T1000 (cell line): Measurements from ENCODE around the gene BNC1.

ENCODE experiments used
- DNase-seq: peaks from one replicate; lab custom pipeline; 2025; ENCODE audit warnings: mixed read lengths; lab: John Stamatoyannopoulos, UW

BNC1 gene, protein sequence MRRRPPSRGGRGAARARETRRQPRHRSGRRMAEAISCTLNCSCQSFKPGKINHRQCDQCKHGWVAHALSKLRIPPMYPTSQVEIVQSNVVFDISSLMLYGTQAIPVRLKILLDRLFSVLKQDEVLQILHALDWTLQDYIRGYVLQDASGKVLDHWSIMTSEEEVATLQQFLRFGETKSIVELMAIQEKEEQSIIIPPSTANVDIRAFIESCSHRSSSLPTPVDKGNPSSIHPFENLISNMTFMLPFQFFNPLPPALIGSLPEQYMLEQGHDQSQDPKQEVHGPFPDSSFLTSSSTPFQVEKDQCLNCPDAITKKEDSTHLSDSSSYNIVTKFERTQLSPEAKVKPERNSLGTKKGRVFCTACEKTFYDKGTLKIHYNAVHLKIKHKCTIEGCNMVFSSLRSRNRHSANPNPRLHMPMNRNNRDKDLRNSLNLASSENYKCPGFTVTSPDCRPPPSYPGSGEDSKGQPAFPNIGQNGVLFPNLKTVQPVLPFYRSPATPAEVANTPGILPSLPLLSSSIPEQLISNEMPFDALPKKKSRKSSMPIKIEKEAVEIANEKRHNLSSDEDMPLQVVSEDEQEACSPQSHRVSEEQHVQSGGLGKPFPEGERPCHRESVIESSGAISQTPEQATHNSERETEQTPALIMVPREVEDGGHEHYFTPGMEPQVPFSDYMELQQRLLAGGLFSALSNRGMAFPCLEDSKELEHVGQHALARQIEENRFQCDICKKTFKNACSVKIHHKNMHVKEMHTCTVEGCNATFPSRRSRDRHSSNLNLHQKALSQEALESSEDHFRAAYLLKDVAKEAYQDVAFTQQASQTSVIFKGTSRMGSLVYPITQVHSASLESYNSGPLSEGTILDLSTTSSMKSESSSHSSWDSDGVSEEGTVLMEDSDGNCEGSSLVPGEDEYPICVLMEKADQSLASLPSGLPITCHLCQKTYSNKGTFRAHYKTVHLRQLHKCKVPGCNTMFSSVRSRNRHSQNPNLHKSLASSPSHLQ

DNA sequence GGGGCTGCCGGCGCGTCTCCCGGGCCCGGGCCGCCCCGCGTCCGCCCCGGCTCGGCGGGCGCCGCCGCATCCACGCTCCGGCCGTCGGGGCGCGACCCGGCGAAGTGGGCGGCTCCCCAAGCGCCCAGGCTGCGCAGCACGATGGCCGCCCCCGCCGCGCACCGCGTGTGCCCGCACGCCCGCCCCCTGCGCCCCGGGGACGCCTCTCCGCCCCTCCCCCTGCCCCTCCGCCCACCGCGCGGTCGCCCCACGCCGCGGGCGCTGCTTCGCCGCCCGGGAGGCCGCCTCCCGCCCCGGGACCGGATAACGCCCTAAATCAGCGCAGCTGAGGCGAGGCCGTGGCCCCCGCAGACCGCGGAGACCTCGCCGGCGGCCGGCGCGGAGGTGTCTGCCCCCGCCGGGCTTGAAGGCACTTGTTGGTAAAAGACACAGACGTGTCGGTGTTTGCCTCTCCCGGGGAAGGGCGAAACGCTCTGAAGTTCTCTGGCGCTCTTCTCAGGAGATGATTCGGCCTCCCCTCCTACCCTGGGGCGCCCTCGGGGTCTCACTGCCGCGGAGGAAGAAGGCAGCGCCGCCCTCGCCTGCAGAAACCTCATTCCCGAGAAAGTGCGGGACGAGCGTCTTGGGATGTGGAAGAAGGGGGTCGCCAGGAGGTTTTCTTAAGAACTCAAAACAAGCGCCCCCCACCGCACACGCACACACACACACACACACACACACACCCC lies at the start of gene BNC1:
BNC1 (minus strand) TSS at position 106 of the 725 bp plus-strand sequence; CDS start at position 70, 36 bp downstream.
- no peak for DNase-seq

DNA sequence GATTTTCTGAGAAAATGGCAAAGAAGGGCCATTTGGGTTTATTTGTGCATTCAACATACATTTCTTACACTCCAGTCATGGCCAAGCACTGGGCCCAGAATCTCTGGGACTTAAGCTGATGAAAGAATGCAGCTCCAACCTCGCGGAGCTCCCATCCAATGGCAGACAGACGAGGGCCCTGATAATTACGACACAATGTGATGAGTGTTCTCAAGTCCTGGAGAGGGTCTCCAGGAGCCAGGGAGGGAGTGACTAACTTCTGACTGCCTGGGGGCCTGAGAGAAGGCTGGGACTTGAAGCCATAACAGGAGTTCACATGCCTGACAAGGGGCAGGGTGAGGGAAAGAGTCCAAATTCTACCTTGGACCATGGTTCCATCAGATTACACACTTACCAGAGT lies 42.6 kb upstream of the BNC1 start:
- DNase-seq = no peak

DNA sequence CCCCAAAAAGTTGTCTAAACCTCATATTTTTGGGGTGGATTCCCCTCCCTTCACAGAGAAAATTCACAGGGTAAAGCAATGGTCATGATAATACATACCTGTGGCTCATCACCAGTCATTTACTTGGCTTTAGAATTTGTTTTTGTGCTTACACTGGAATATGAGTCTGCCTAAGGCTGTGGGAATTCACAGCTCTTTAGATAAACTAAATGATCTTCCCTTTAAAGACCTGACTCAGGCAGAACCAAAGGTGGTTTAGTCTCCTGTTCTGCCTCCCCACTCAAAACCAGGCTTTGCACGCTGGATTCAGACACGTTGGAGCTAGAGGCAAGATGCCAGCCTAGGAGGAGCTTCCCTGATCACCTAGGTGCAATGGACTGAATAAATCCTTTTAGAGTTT lies 40.3 kb upstream of the BNC1 start:
- no peak for DNase-seq

DNA sequence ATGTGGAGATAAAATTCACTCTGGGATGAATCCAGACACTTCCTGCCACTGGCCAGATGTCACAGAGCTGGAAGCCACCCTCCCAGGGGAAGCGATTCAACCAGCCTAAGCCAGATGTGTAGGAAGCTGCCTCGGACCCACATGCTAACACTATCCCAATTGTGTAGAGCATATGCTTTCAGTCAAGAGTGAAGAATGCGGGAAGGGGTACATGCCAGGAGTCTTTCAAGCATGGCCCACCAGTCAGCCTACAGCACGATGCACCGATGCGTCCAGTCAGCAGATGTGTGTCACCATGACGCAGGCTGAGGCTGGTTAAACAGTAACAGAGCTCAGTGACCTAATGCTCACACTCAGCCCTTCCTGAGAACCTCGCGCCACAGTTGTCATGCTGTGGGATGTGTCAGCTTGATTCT lies 38.8 kb upstream of the BNC1 start:
- DNase-seq = no peak

DNA sequence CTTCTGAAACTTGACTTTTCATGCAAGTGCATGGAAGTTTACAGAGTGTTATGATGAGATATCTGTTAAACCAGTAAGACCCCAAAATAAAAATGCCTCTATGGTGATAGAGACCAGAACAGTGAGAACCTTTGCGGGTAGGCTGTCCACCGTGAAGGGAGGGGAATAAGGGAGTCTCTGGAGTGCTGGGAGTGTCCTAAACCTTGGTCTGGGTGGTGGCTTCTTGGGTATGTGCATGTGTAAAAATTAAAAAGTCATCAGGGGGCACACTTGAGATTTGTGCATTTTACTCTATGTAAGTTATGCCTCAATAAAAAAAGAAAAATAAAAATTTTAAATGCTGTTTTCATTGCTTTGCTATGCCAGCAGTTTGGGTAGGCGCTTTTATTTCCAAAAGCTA lies 38.2 kb upstream of the BNC1 start:
- no peak for DNase-seq

DNA sequence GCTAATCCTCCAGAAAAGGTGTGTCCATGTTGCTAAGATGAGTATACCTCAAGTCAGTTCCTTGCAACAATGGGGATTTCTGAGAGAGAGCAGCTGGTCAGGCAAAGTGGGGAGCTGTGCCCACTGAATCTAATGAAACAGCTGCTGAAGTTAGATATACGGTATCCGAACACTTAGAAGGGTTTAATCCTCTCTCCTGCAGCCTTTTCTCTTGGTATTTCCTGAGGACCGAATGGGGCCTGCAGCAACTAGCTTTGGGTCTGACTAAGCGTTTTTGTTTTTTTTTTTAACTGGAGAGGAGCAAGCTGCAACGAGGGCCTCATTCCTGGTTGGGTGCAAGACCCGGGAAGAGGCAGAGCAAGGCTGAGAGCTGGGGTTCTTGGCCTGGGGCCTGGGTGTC lies 37.6 kb upstream of the BNC1 start:
- DNase-seq = no peak

DNA sequence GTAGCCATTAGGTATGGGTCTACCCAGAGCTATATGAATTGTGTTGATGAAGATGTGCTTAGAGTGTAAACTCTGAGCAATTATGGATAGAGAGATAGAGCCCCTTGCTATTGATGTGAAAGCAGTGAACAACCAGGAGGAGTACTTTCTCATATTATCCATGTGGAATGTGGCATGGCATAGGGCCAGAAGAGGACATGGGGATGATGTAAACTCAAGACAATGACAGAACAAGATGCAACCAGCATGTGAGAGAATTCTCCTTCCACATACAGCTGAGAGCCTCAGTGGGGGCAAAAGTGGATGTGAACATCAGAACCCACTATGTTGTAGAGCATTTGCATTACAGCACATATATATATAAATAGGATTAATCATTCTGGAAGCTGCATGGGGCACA lies 36.4 kb upstream of the BNC1 start:
- DNase-seq = no peak

DNA sequence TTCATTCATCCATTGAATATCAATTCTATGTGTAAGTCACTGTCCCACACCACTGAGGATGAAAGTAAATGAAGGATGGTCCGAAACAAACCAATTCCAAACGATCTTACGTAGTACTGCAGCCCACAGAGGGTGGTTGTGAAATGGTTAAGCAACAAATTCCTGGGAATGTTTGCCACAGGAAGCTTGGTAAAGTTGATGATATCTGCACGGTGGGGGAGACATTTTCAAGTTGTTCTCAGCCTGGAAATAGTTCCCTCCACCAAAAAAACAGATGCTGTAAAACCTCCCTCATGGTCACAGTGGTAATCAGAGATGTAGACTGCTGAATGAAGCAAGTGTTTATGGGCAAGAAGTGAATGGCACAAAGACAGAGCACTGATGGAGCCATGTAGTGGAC lies 35.9 kb upstream of the BNC1 start:
- DNase-seq = no peak

DNA sequence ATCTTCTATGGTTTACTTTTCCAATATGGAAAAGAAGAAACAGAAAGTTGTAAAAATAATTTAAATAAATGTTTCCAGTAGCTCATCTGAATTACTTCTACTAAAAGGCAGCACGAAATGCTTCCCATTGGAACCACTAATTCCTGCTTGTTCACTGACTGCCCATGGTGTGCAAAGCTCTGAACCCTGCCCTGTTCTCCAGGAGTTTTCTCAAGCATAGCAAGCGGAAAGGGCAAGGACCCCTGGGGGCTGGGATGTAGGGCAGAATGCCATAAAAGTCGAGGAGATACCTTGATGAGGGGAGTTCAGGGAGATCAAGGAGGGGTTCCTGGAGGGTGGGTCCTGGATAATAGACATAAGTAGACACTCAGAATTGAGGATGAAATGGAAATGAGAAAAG lies 35.3 kb upstream of the BNC1 start:
- DNase-seq = no peak

DNA sequence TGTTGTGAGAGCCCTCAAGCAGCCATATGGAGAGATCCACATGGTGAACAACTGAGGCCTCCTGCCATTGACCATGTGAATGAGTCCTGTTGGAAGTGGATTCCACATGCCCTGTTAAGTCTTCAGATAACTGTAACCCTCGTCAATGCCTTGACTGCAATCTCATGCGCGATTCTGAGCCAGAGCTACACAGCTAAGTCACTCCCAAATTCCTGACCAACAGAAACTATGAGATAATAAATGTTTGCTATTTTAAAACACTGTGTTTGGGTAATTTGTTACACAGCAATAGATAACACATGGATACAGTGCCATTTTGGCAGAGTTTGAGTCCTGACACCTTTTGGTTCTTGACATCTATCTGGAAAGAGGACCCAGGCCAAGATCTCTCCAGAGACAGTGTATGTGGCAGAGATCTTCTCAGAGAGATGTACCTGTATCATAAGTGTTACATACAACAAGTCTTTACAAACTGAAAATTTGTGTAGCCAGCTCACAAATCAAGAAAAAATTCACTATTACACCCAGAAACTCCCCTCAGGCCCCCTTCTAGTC lies 34.5 kb upstream of the BNC1 start:
- DNase-seq = no peak

DNA sequence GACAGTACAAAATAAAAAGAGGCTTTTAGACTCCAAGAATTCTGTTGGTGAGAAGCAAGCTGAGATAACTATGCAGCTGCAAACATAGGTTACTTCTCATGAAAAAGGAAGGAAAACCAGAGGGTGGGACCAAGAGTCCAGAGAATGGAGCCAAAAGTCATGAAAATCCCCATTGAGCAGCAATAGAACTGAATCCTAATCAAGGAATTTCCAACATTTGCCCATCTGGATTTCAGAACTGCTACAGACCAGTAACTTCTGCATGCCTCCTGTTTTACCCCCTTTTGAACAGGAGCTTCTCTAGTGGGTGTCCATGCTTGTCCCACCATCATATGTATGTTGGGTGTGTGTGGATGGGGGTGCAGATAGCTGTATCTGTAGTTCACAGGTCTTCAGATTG lies 33.6 kb upstream of the BNC1 start:
- DNase-seq = no peak

DNA sequence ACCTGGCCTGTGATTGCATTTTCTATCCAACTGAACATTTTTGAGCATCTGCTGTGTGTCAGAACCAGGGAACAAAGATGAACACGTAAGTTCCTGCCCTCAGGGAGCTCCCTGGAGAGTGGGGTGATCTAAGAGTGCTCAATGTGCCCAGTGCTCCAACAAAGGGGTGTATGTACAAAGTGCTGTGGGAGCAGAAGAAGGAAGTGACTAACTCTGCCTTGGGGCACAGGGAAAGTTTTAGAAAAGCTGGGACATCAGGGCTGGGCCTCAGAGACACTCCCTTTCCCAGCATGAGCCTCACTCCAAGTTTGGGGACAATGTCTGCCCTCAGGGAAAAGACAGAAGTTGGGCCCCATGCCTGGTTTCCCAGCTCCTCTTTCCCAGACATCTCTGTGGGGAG lies 27.6 kb upstream of the BNC1 start:
- DNase-seq = no peak

DNA sequence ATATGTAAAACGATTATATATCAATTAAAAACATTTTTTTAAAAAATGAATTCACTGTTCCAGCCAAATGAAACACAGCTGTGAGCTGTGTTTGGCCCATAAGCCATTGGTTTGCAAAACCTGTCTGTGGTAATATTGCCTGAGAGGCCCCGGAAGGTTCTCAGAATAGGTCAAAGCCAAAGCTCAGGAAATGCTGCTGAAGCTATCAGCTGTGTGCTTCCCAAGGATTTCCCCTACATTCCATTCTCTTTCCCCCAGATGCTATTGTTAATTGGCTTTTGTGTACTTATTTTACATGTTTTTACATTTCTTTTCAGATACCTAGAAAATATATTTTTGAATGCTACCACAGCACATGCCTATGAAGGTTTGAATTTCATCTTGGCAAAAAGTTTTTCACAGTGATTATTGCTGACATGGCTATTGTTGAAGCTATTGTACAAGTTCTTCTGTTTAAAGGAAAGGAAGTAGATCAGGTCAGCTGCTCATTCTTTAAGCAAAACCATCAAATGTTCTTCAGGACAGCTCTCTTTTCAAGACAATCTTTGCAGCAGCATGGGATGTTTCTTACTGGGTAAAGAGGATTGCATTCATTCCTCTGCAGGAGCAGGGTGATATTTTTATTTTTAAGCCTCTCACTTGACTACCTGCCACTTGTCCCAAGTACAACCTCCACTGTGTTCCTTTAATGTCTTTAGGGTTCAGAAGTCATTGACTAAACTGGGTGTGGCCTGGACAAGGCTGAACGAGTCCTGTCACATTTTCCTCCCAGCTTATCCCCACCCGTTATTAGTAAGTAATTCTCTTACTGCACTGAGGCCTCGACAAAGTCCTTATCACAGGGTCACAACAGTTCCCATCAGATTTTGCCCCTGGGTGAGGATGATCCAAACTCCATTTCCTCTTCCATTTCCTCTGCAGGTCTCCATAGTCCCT lies 26.3 kb upstream of the BNC1 start:
- no peak for DNase-seq

DNA sequence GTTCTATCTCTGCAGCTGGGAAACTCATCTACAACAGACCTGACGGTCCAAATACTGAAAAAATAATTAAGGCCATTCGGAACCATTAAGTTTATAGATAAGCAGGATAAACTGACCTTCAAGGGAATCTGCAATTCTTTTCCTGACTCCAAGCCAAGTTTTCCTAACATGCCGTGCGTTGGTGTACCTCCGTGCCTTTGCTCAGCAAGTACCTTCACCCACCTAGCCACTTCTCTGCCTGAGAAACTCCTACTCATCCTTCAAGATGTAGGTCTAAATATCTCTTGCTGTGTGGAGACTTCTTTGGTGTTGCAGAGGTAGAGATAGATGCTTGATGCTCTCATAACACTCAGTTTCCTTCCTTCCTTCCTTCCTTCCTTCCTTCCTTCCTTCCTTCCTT lies 24.2 kb upstream of the BNC1 start:
- DNase-seq = no peak

DNA sequence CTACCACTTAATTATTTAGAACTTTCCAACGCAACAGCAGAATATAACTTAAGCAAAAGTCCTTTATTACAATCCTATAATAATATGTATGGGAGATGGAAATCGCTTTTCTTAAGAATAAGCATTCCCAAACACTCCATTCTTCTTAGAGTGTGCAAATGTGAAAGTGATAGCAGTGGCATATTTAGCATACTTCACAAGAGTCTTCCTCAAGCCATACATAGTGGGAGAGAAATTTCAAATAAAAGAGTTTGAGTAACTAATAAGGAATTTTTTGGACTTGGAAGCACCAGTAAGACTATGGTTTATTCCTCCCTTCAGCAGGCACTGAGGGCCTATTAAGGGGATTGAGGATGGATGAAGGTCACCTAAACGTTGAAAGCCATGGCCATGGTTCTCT lies 22.1 kb upstream of the BNC1 start:
- no peak for DNase-seq

DNA sequence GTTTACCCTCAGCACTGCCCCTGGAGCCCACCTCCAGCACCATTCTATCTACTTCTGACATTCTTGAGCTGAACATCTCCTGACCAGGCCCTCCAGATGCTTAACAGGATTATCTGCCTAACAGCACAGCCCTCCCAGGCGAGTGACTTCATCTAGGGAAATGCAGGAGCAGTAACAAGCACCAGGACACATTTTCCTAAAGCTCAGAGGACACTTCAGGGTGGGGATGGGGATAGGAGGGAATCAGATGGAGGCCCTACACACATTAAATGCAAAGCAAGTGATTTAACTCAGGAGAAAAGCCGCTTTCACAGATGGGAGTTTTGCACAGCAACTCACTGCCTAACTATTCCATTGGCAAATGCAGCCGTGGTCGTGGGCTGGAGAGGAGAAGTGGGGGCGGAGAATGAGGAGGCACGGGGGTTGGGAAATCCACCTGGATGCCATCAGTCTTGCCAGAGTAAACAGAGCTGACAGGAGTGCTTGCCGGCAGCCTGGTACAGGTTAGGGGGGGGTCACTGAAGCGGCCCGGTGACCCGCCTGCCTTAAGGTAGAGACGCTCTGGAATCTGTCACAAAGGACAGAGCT lies 21.3 kb upstream of the BNC1 start:
- DNase-seq = no peak

DNA sequence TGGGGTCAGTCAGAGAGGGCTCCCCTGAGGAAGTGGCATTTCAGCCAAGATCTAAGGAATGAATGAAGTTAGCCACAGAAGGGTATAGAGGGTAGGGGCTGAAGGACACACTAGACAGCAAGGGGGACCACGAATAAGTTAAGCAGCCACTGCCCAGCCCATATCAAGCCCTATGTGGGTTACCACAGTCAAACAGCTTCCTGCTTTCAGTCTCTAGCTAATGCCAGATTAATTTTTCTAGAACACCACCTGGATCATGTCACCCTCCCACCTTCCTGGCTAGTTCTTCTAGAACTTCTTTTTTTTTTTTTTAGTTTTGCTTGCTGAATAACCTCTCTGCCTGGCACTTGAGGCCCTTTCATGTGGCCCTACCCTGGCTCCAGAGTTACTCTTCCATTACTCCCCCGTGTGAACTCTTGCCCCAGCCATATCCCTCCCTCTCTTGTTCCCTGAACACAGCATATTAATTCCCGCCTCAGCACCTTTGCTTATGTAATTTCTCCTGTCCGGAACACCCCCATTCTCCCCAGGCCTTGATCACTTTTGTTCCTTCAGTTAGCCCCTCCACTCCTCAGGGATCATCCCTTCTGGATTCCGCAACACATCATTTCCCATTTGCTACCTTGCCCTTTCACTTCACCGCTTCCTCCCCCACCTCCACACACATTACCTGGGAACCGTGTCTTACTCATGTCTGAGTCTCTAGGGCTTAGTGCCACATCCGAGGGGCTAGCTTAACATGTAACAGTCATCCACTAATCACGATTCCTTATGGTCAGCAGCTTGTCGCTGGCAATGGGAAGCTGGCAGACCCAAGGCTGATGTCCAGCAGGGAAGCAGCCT lies 20.6 kb upstream of the BNC1 start:
- DNase-seq = no peak

DNA sequence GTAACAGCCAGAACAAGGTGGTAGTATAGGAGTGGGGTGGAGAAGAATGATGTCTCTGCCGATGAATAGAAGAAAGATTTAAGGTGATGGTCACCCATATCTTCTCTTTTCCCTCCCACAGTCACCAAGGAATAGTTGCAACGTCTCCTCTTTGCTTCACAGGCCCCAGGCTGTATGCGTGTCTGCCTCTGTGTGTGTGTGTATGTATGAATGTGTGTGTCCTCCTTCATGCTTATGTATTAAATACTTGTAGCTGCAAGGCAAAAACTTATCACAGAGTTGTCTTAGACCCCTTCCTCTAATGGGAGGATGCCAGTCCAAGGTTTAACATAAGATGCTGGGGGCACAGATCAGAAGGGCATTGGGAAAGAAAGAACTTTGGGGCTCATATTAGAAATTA lies 19.1 kb upstream of the BNC1 start:
- no peak for DNase-seq

DNA sequence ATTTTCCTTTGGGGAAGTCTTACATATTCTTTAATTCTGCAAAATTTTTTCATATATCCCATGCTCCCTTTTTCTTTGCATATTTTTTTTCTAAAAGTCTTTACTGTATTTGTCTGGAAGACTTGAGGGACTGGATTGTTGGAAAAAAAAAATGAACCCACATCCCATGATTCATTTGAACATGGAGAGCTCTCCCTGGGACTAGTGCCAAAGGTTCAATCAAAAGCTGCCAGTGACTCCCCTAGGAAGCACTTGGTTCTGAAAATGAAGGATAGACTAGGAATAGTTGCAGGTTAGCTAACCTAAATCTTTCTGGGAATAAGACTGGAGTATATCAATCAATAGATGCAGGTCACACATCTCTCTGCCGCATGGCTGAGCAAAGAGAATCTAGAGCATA lies 16.4 kb upstream of the BNC1 start:
- DNase-seq = no peak

DNA sequence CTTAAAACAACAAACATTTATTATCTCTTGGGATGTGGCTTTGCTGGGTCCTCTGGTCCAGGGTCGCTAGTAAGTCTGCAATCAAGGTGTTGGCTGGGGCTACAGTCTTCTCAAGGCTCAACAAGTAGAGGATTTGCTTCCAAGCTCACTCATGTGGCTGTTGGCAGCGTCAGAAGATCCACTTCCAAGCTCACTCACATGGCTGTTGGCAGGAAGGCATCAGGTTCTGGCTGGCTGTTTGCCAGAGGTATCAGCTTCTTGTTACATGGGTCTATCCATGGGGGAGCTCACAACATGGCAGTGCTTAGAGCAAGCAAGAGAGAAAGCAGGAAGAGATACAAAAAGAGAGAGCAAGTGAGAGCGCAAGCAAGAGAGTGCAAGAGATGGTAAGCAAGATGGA lies 15.0 kb upstream of the BNC1 start:
- no peak for DNase-seq
